ENCODE measurements around the gene MRPL55. TPM values are rescaled to one million over a fixed set of nuclear protein-coding genes. Genes with fewer than 3 reads are reported as not detected.

MRPL55 gene
- total and polyA plus RNA-seq, 2 of the 13 experiments (the other 11 are each of a cell fraction or from before 2014, with no cell fraction given), result 58.6 to 92.9 TPM

- TF ChIP-seq MLXIP (CRISPR knock-in tag; IDR thresholded peaks at IDR 0.05; ENCODE audit: borderline replicate concordance) (no peak), ZNF616 (CRISPR knock-in tag; IDR thresholded peaks at IDR 0.05; ENCODE audit: low read depth) (no peak; the same call in 1 of the 2 replicates), PPARG (CRISPR knock-in tag; conservative IDR thresholded peaks at IDR 0.05) (no peak), ZNF10 (CRISPR knock-in tag; IDR thresholded peaks at IDR 0.05; ENCODE audit: borderline replicate concordance, low read depth) (no peak), KLF12 (CRISPR knock-in tag; IDR thresholded peaks at IDR 0.05; ENCODE audit: borderline replicate concordance) (peak; percentile 47; the same call in 1 of the 2 replicates), CCDC6 (CRISPR knock-in tag; IDR thresholded peaks at IDR 0.05) (peak; percentile 89), ZNF20 (CRISPR knock-in tag; IDR thresholded peaks at IDR 0.05) (no peak), ZZZ3 (CRISPR knock-in tag; IDR thresholded peaks at IDR 0.05; ENCODE audit: borderline replicate concordance) (peak; percentile 88; the same call in 1 of the 2 replicates), MTA1 (CRISPR knock-in tag; IDR thresholded peaks at IDR 0.05; ENCODE audit: borderline replicate concordance) (peak; percentile 66; the same call in 1 of the 2 replicates), TAF1 (CRISPR knock-in tag; IDR thresholded peaks at IDR 0.05) (peak; percentile 92), ZNF572 (CRISPR knock-in tag; IDR thresholded peaks at IDR 0.05) (0 out of 2 replicates have a peak, but pooled peaks have one; percentile 23), ZNF253 (CRISPR knock-in tag; IDR thresholded peaks at IDR 0.05; ENCODE audit: borderline replicate concordance) (peak; percentile 90), RAD21 (CRISPR knock-in tag; IDR thresholded peaks at IDR 0.05) (0 out of 2 replicates have a peak, but pooled peaks have one; percentile 28), ZNF142 (CRISPR knock-in tag; IDR thresholded peaks at IDR 0.05) (no peak), ZNF761 (CRISPR knock-in tag; conservative IDR thresholded peaks at IDR 0.05) (peak; percentile 84; the same call in 1 of the 2 replicates), ZMYM4 (CRISPR knock-in tag; IDR thresholded peaks at IDR 0.05) (peak; percentile 87), RARG (CRISPR knock-in tag; IDR thresholded peaks at IDR 0.05; ENCODE audit: low read depth) (no peak), PHF21A (CRISPR knock-in tag; IDR thresholded peaks at IDR 0.05) (peak; percentile 53; the same call in 1 of the 2 replicates)
- TF ChIP-seq, protein P1, sequence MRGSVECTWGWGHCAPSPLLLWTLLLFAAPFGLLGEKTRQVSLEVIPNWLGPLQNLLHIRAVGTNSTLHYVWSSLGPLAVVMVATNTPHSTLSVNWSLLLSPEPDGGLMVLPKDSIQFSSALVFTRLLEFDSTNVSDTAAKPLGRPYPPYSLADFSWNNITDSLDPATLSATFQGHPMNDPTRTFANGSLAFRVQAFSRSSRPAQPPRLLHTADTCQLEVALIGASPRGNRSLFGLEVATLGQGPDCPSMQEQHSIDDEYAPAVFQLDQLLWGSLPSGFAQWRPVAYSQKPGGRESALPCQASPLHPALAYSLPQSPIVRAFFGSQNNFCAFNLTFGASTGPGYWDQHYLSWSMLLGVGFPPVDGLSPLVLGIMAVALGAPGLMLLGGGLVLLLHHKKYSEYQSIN (CRISPR knock-in tag; IDR thresholded peaks at IDR 0.05; ENCODE audit: borderline replicate concordance), result no peak
Measured at GRCh38 chr1:228102791-228103620, 6.1 kb downstream of the MRPL55 start, which contains the start of gene C1orf35 (continued).

All from HepG2 (cell line).